ENCODE results near the gene LY6G6C. TPM values are rescaled to one million over a fixed set of nuclear protein-coding genes. Genes with fewer than 3 reads are reported as not detected.

LY6G6C gene
- total RNA-seq, 2 donors from 2014 or later: 0.29 to 0.38 TPM

- H3K9me3 Mint-ChIP-seq: no peaks in the 10 kb centered on the region
- TF ChIP-seq, protein P1, sequence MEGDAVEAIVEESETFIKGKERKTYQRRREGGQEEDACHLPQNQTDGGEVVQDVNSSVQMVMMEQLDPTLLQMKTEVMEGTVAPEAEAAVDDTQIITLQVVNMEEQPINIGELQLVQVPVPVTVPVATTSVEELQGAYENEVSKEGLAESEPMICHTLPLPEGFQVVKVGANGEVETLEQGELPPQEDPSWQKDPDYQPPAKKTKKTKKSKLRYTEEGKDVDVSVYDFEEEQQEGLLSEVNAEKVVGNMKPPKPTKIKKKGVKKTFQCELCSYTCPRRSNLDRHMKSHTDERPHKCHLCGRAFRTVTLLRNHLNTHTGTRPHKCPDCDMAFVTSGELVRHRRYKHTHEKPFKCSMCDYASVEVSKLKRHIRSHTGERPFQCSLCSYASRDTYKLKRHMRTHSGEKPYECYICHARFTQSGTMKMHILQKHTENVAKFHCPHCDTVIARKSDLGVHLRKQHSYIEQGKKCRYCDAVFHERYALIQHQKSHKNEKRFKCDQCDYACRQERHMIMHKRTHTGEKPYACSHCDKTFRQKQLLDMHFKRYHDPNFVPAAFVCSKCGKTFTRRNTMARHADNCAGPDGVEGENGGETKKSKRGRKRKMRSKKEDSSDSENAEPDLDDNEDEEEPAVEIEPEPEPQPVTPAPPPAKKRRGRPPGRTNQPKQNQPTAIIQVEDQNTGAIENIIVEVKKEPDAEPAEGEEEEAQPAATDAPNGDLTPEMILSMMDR (conservative IDR thresholded peaks at IDR 0.05): no peak
- no peak overlapping the region for H3K4me3 ChIP-seq (ENCODE audit: low read length)
- H3K9me3 ChIP-seq (ENCODE audit: control insufficient read depth, low read length): no peaks in the 10 kb centered on the region
- no peak overlapping the region for H3K27ac Mint-ChIP-seq
- H3K4me3 Mint-ChIP-seq: no peak overlapping the region
- no peaks in the 10 kb centered on the region for H3K4me1 ChIP-seq (ENCODE audit: control insufficient read depth, insufficient read depth, low read length)
- H3K36me3 Mint-ChIP-seq (ENCODE audit: low read depth): peaks cover 25% of the 10 kb centered on the region
- H3K4me1 Mint-ChIP-seq: peaks cover 11% of the 10 kb centered on the region
- DNase-seq: no peak
- H3K27me3 ChIP-seq (ENCODE audit: control insufficient read depth, insufficient read depth, low read length, poor library complexity, severe bottlenecking): no peaks in the 10 kb centered on the region
- H3K9ac ChIP-seq (ENCODE audit: extremely low read depth, low read length, poor library complexity, severe bottlenecking): no peak overlapping the region
- 94 to 98% methylated on average over 3 to 5 of the region's 5 CpGs for WGBS, 2 experiments (ENCODE audit: insufficient coverage in 1 of 2, insufficient read length in 1 of 2)
- H3K36me3 ChIP-seq (ENCODE audit: control insufficient read depth, insufficient read depth, low read length): no peaks in the 10 kb centered on the region
- H3K27ac ChIP-seq (ENCODE audit: low read depth, low read length): no peak overlapping the region
- H3K27me3 Mint-ChIP-seq (ENCODE audit: insufficient read depth): no peaks in the 10 kb centered on the region
Observed at GRCh38 chr6:31760790-31761189, 39.2 kb upstream of the LY6G6C start.

- H3K9me3 Mint-ChIP-seq: no peaks in the 10 kb centered on the region
- H3K27me3 ChIP-seq (ENCODE audit: control insufficient read depth, insufficient read depth, low read length, poor library complexity, severe bottlenecking): no peaks in the 10 kb centered on the region
- H3K36me3 Mint-ChIP-seq (ENCODE audit: low read depth): peaks cover 24% of the 10 kb centered on the region
- DNase-seq: no peak
- TF ChIP-seq, protein P1 (conservative IDR thresholded peaks at IDR 0.05): no peak
- H3K9ac ChIP-seq (ENCODE audit: extremely low read depth, low read length, poor library complexity, severe bottlenecking): no peak overlapping the region
- no peaks in the 10 kb centered on the region for H3K4me1 ChIP-seq (ENCODE audit: control insufficient read depth, insufficient read depth, low read length)
- H3K9me3 ChIP-seq (ENCODE audit: control insufficient read depth, low read length): no peaks in the 10 kb centered on the region
- no peak overlapping the region for H3K27ac Mint-ChIP-seq
- H3K4me3 ChIP-seq (ENCODE audit: low read length): no peak overlapping the region
- WGBS, 2 experiments (ENCODE audit: insufficient coverage in 1 of 2, insufficient read length in 1 of 2): 90 to 100% methylated on average over 2 of the region's 2 CpGs
- no peaks in the 10 kb centered on the region for H3K36me3 ChIP-seq (ENCODE audit: control insufficient read depth, insufficient read depth, low read length)
- H3K4me3 Mint-ChIP-seq: no peak overlapping the region
- no peaks in the 10 kb centered on the region for H3K27me3 Mint-ChIP-seq (ENCODE audit: insufficient read depth)
- peaks cover 3% of the 10 kb centered on the region for H3K4me1 Mint-ChIP-seq
- H3K27ac ChIP-seq (ENCODE audit: low read depth, low read length): no peak overlapping the region
Observed at GRCh38 chr6:31758281-31758680, 36.7 kb upstream of the LY6G6C start.

DNA sequence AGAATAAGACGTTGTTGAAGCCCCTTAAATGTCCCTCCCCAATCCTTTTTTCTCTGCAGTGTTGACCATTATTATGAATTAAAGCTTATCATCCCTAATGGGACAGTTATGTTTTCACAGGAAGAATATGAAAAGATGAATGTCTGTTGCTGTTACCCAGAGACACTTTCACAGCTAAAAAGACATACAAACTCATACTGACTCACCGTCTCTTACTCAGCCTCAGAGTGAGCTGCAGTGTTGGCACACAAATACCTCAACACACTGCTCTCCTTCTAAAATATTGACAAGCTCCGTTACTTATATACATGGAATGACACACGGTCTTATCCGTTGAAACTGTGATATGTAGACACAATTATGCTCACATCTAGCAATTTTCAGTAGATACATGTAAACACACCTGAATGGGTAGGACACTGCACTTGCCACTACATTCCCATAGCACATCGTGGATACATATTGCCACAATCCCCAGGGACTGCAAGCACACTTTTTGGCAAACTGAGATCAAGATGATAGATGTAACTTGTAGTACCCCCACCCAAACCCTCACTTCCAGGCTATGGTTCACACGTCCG lies 31.3 kb upstream of the LY6G6C start:
- Histone ChIP-seq H3K4me1 (ENCODE audit: control insufficient read depth, insufficient read depth, low read length) (no peaks in the 10 kb centered on the region), H3K4me3 (ENCODE audit: low read length) (no peak overlapping the region), H3K36me3 (ENCODE audit: control insufficient read depth, insufficient read depth, low read length) (no peaks in the 10 kb centered on the region), H3K9me3 (ENCODE audit: control insufficient read depth, low read length) (no peaks in the 10 kb centered on the region), H3K27ac (ENCODE audit: low read depth, low read length) (no peak overlapping the region), H3K27me3 (ENCODE audit: control insufficient read depth, insufficient read depth, low read length, poor library complexity, severe bottlenecking) (no peaks in the 10 kb centered on the region), H3K9ac (ENCODE audit: extremely low read depth, low read length, poor library complexity, severe bottlenecking) (no peak overlapping the region)
- WGBS, 2 experiments (ENCODE audit: insufficient coverage in 1 of 2, insufficient read length in 1 of 2): 88 to 94% methylated on average over 7 to 8 of the region's 8 CpGs
- DNase-seq: no peak
- H3K4me1 Mint-ChIP-seq: peaks cover 4% of the 10 kb centered on the region
- H3K4me3 Mint-ChIP-seq: no peak overlapping the region
- H3K27me3 Mint-ChIP-seq (ENCODE audit: insufficient read depth): no peaks in the 10 kb centered on the region
- TF ChIP-seq, protein P1 (conservative IDR thresholded peaks at IDR 0.05): no peak
- H3K9me3 Mint-ChIP-seq: no peaks in the 10 kb centered on the region
- no peak overlapping the region for H3K27ac Mint-ChIP-seq
- H3K36me3 Mint-ChIP-seq (ENCODE audit: low read depth): peaks cover 7% of the 10 kb centered on the region

All from endodermal cell (in vitro differentiated cells).